Measurements from ENCODE around the gene IGF1R. TPM values are rescaled to one million over a fixed set of nuclear protein-coding genes. Genes with fewer than 3 reads are reported as not detected.
A peak's percentile ranks its signal among the peaks of the same experiment; 100 is the strongest.

Gene IGF1R
- total RNA-seq, 1 donor from 2014 or later = 47.7 TPM

GRCh38 chr15:98900356-98900755, 252.0 kb downstream of the IGF1R start:
- TF ChIP-seq, protein P1, sequence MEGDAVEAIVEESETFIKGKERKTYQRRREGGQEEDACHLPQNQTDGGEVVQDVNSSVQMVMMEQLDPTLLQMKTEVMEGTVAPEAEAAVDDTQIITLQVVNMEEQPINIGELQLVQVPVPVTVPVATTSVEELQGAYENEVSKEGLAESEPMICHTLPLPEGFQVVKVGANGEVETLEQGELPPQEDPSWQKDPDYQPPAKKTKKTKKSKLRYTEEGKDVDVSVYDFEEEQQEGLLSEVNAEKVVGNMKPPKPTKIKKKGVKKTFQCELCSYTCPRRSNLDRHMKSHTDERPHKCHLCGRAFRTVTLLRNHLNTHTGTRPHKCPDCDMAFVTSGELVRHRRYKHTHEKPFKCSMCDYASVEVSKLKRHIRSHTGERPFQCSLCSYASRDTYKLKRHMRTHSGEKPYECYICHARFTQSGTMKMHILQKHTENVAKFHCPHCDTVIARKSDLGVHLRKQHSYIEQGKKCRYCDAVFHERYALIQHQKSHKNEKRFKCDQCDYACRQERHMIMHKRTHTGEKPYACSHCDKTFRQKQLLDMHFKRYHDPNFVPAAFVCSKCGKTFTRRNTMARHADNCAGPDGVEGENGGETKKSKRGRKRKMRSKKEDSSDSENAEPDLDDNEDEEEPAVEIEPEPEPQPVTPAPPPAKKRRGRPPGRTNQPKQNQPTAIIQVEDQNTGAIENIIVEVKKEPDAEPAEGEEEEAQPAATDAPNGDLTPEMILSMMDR (IDR thresholded peaks at IDR 0.05) = no peak
- intact Hi-C loops (cut with DNase I) = no loop called here
- Histone ChIP-seq H3K27ac (no peak overlapping the region), H3K4me1 (peaks cover 8% of the 10 kb centered on the region), H3K9me3 (no peaks in the 10 kb centered on the region), H3K36me3 (peaks cover 13% of the 10 kb centered on the region), H3K4me3 (no peak overlapping the region), H3K27me3 (ENCODE audit: low read depth) (no peaks in the 10 kb centered on the region)
- ATAC-seq = no peak
- no peak for DNase-seq

DNA sequence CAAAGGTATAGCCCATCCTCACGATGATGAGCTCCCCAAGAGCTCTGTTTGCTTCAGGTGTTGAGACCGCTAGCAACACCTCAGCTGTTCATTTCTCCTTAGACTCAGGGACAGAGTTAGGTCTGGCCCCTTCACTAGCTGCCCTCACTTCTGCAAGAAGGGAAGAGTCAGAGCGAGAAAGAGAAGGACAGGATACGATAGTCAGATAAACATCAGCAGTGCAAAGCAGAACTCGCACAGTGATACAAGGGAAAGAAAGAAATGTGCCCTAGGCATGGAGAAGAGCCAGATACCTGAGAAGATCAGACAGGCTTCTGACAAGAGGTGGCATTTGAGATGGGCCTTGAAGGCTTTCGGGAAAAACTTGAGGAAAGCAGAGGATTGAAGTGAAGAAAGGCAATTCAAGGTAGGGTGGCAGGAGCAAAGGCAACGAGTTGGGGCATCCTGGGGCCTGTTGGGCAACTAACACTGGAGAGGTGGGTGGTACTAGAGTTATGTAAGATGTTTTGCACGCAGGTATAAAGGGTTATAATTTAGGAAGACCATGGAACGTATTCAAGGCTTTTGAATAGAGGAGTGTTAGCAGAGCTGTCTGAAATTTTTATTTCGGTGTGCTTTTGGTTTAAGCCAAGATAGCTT, 253.2 kb downstream of the IGF1R start:
- DNase-seq (no peak), ATAC-seq (no peak)
- intact Hi-C loops (cut with DNase I) = no loop called here

GRCh38 chr15:98902931-98903330, 254.6 kb downstream of the IGF1R start:
- no peak for DNase-seq
- peaks cover 9% of the 10 kb centered on the region for H3K36me3 ChIP-seq

More for the DNA sequence above, 253.2 kb downstream of the IGF1R start:
- TF ChIP-seq, protein P1 (IDR thresholded peaks at IDR 0.05) = no peak
- H3K4me3 ChIP-seq = no peak overlapping the region
- no peaks in the 10 kb centered on the region for H3K9me3 ChIP-seq
- H3K36me3 ChIP-seq = peaks cover 13% of the 10 kb centered on the region
- H3K27me3 ChIP-seq (ENCODE audit: low read depth) = no peaks in the 10 kb centered on the region
- peaks cover 15% of the 10 kb centered on the region for H3K4me1 ChIP-seq
- no peak overlapping the region for H3K27ac ChIP-seq

DNA sequence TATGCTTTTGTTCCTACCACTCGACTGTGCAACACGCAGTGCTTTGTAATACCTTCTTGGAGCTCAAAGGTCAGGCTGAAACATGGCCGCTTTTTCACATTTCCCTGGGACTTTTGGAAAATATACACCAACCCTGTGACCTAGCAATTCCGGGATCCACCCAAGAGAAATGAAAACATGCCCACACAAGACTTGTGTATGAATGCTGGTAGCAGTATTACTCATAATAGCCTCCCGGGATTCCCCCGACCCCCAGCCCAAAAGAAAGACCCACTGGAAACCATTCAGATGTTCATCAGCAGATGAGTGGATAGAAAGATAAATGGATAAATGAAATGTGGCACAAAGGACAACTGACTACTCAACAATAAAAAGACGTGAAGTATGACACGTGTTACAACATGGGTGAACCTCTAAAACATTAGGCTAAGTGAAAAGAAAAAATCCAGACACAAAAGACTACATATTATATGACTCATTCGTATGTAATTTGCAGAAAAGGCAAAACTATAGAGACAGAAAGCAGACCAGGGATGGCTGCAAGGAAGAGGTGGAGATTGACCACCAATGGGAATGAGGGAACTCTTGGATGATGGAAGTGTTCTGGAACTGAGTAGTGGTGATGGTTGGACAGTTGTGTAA, 255.2 kb downstream of the IGF1R start:
- H3K9me3 ChIP-seq = no peaks in the 10 kb centered on the region
- no peak overlapping the region for H3K27ac ChIP-seq
- intact Hi-C loops (cut with DNase I) = no loop called here
- DNase-seq (no peak), ATAC-seq (no peak)
- H3K4me3 ChIP-seq = no peak overlapping the region
- no peaks in the 10 kb centered on the region for H3K27me3 ChIP-seq (ENCODE audit: low read depth)
- TF ChIP-seq, protein P1 (IDR thresholded peaks at IDR 0.05) = no peak
- H3K4me1 ChIP-seq = peaks cover 13% of the 10 kb centered on the region
- H3K36me3 ChIP-seq = peaks cover 11% of the 10 kb centered on the region

More at GRCh38 chr15:98902931-98903330, 254.6 kb downstream of the IGF1R start:
- intact Hi-C loops (cut with DNase I) = no loop called here
- Histone ChIP-seq H3K4me1 (peaks cover 13% of the 10 kb centered on the region), H3K4me3 (no peak overlapping the region), H3K27me3 (ENCODE audit: low read depth) (no peaks in the 10 kb centered on the region), H3K27ac (no peak overlapping the region), H3K9me3 (no peaks in the 10 kb centered on the region)
- TF ChIP-seq, protein P1 (IDR thresholded peaks at IDR 0.05) = no peak
- no peak for ATAC-seq

- Histone ChIP-seq H3K4me3 (no peak overlapping the region), H3K27ac (no peak overlapping the region), H3K27me3 (ENCODE audit: low read depth) (no peaks in the 10 kb centered on the region), H3K9me3 (no peaks in the 10 kb centered on the region), H3K4me1 (peaks cover 13% of the 10 kb centered on the region), H3K36me3 (peaks cover 20% of the 10 kb centered on the region)
- TF ChIP-seq, protein P1 (IDR thresholded peaks at IDR 0.05) = peak; percentile 53
- ATAC-seq (peak; percentile 26 to 43), DNase-seq (no peak)
- intact Hi-C loops (cut with DNase I) = no loop called here
Measured at GRCh38 chr15:98904544-98904943, 256.2 kb downstream of the IGF1R start.
